Stimulated activated CD8-positive, alpha-beta memory T cell treated with anti-CD3 and anti-CD28 coated beads, Interleukin-12 subunit alpha, Interleukin-12 subunit beta, amount 100 ng/mL, for 24 hours (primary cell): ENCODE results near the gene GNAT3.

Experiments
- DNase-seq: peaks from one replicate; pipeline ENCODE4 v3.0.0-alpha.2; 2020; ENCODE audit errors: extremely low read depth

GNAT3 gene

GRCh38 chr7:80420876-80421275 is 91.0 kb downstream of the GNAT3 start:
- DNase-seq: no peak

GRCh38 chr7:80417211-80417793 is 94.6 kb downstream of the GNAT3 start:
- DNase-seq: no peak

DNA sequence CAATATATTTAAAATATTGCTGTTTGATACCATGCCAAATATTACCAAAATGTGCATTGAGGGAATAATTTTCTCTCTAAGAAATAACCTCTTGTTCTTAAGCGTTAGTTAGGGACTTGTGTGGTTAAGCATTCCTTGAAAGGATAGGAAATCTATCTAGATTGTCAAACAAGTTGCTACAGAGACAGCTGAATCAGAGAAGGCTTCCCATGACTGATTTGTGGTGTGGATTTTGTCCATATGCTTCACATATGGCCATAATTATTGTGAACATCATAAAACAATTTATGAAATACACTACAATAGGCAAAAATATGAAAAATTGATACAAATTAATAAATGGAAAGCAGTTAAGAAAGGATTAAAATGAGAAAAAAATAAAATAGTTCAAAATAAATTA is 96.3 kb downstream of the GNAT3 start:
- DNase-seq: no peak

DNA sequence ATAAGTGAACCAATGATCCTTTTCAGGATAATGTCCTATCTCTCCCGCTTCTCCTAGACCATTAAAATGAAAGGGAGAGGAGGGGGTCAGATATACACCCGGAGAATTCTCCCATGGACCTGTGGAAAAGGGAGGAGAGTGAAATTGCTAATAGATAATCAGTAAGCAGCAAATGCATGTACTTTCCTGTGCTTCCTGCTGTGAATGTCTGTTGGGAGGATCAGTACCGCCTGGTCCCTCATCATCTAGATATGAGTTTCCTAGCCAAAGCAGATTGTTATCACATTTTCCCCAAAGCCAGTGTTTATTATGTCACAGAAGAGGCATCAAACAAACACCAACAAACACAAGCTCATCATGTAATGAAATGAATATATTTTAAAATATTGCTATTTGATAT is 96.8 kb downstream of the GNAT3 start:
- no peak for DNase-seq

- DNase-seq: no peak
These were observed 97.5 kb downstream of the GNAT3 start for GRCh38 chr7:80414331-80414730.

GRCh38 chr7:80413383-80413945 is 98.4 kb downstream of the GNAT3 start:
- no peak for DNase-seq

GRCh38 chr7:80412842-80413241 is 99.0 kb downstream of the GNAT3 start:
- no peak for DNase-seq

DNA sequence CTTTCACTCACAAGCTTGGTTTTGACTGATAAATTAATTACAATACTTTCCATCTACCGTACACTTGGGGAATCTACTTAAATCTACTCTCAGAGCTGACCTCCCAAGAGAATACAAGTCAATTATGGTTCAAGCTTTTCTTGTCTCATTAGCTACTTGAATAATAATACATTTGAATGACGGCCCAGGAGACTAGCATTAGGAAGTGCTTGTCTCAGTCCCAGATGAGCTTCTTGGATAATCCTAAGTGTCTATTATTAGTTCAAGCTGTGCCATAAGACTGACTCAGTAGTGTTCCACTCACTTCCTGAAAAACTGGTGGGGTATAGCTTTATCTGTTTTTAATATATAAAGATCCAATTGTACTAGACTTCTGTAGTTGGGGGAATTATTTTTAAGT is 100.2 kb downstream of the GNAT3 start:
- DNase-seq: no peak

DNA sequence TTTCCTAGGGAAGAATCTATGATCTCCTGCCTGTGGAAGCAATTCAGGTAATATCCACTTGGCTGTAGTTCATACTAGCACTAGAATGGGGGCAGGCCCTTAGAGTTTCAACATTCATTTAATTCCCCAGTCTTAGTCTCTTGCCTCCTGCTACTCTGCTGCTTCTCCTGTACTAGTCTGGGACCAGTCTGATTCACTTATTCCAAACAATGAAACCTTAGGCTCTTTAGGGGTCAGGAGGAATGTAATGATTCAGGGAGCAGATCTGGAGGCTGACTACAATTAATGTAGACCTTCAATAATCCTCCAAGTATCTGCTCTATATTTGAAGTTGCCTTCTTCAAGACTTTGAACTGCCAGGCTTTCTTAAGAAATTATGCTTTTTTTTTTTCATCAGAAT is 101.8 kb downstream of the GNAT3 start:
- no peak for DNase-seq
